ENCODE data around the gene ZNF423. TPM values are rescaled to one million over a fixed set of nuclear protein-coding genes. Genes with fewer than 3 reads are reported as not detected.
A peak's percentile ranks its signal among the peaks of the same experiment; 100 is the strongest.

The ZNF423 gene
- total RNA-seq, 1 experiment from 2014 or later, result 0.20 TPM

DNA sequence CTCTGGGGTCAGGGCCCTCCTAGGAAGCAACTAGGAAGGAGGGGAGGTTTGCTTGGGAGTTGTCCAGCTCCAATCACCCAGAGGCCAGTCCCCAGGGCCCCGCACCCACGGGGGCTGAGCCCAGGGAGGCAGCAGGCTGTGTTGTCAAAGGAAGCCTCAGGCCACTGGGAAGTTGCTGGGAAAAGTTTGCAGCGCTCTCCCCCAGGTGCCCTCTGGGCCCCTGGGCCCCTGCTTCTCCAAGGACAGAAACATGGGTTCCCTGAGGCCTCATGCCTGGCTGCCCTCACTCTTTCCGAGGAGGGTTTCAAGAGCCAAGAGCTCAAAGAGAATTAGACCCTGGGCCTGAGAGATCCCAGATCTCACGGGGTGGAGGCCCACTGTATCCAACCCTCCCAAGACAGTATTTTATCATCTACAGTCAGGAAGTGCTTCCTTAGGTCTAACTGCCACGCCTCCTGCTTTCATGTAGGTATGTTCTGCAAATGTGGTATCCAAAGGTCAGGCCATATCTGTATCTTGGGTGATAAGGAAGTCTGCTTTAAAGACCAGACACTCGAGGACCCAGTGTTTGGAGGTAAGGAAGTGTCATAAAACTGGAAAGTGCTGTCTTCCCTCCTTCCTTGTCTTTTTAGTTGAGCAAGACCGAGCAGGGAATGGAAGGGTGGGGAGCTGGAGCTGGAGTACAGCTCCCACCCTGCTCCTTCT lies 44.2 kb upstream of the ZNF423 start:
- TF ChIP-seq, protein P1, sequence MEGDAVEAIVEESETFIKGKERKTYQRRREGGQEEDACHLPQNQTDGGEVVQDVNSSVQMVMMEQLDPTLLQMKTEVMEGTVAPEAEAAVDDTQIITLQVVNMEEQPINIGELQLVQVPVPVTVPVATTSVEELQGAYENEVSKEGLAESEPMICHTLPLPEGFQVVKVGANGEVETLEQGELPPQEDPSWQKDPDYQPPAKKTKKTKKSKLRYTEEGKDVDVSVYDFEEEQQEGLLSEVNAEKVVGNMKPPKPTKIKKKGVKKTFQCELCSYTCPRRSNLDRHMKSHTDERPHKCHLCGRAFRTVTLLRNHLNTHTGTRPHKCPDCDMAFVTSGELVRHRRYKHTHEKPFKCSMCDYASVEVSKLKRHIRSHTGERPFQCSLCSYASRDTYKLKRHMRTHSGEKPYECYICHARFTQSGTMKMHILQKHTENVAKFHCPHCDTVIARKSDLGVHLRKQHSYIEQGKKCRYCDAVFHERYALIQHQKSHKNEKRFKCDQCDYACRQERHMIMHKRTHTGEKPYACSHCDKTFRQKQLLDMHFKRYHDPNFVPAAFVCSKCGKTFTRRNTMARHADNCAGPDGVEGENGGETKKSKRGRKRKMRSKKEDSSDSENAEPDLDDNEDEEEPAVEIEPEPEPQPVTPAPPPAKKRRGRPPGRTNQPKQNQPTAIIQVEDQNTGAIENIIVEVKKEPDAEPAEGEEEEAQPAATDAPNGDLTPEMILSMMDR (IDR thresholded peaks at IDR 0.05; ENCODE audit: insufficient read depth in 1 of 2, low read depth in 1 of 2, low read length in 1 of 2, severe bottlenecking in 1 of 2, unreplicated experiment in 1 of 2), result no peak
- Histone ChIP-seq H3K4me1 (peaks cover 24% of the 10 kb centered on the region), H3K27me3 (replicated peaks; ENCODE audit: control insufficient read depth, insufficient read depth, low read length) (no peaks in the 10 kb centered on the region), H3K4me3 (ENCODE audit: low read depth, low read length) (no peak overlapping the region), H3K36me3 (ENCODE audit: control insufficient read depth, insufficient read depth, low read length) (no peaks in the 10 kb centered on the region), H3K9me3 (no peaks in the 10 kb centered on the region)
- DNase-seq, result peak; percentile 80 to 91
- CTCF ChIA-PET, result interaction anchor here (0.6 to 1.8 kb wide), 4 partner anchors 14 to 42 kb away, joined by 6 to 15 read pairs (median 6); no protein-coding TSS in a partner anchor
- Mint-ChIP-seq H3K36me3 (ENCODE audit: insufficient read depth, unreplicated experiment) (no peaks in the 10 kb centered on the region), H3K27ac (ENCODE audit: unreplicated experiment) (peak overlapping the region; percentile 48), H3K9me3 (ENCODE audit: unreplicated experiment) (no peaks in the 10 kb centered on the region), H3K4me3 (ENCODE audit: unreplicated experiment) (peak overlapping the region; percentile 12), H3K27me3 (ENCODE audit: insufficient read depth, unreplicated experiment) (no peaks in the 10 kb centered on the region), H3K4me1 (ENCODE audit: low read depth, unreplicated experiment) (peaks cover 28% of the 10 kb centered on the region)
- BruUV-seq (replicated peaks), result no TSS peak
- intact Hi-C loops (cut with micrococcal nuclease; ENCODE audit: unreplicated experiment), result loop anchor here (1.0 to 2.0 kb wide), 4 partner anchors 16 to 43 kb away; no protein-coding TSS in a partner anchor
- POLR2A ChIA-PET, result interaction anchor here (0.6 to 0.7 kb wide), 4 partner anchors 37 to 138 kb away, joined by 3 to 4 read pairs (median 3); no protein-coding TSS in a partner anchor

DNA sequence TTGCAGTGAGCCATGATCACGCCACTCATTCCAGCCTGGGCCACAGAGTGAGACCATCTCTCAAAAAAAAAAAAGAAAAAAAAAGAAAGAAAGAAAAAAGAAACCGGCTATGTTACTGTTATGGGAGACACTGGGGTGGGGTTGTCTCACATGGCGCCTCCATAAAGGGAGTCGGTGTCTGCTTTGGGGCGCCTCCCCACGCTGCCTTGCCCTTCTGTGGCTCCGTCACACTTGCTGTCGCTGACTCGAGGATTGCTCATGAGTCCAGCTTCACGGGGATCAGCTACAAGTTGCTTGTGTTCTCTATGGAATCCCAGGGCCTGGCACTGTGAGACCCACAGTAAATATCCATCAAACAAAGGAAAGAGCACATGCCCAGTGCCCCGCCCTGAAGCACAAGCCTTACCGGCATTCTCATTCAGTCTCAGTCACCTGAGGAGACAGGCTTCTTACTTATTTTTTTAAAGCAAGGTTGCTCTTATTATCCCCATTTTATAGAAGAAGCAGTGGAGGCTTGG lies 40.6 kb upstream of the ZNF423 start:
- no TSS peak for BruUV-seq (replicated peaks)
- Mint-ChIP-seq H3K4me3 (ENCODE audit: unreplicated experiment) (no peak overlapping the region), H3K4me1 (ENCODE audit: low read depth, unreplicated experiment) (peaks cover 19% of the 10 kb centered on the region), H3K27me3 (ENCODE audit: insufficient read depth, unreplicated experiment) (no peaks in the 10 kb centered on the region), H3K27ac (ENCODE audit: unreplicated experiment) (no peak overlapping the region), H3K36me3 (ENCODE audit: insufficient read depth, unreplicated experiment) (no peaks in the 10 kb centered on the region), H3K9me3 (ENCODE audit: unreplicated experiment) (no peaks in the 10 kb centered on the region)
- no peak for DNase-seq
- Histone ChIP-seq H3K4me3 (ENCODE audit: low read depth, low read length) (no peak overlapping the region), H3K27me3 (replicated peaks; ENCODE audit: control insufficient read depth, insufficient read depth, low read length) (no peaks in the 10 kb centered on the region), H3K36me3 (ENCODE audit: control insufficient read depth, insufficient read depth, low read length) (no peaks in the 10 kb centered on the region), H3K9me3 (no peaks in the 10 kb centered on the region), H3K4me1 (peaks cover 24% of the 10 kb centered on the region)
- TF ChIP-seq, protein P1 (IDR thresholded peaks at IDR 0.05; ENCODE audit: insufficient read depth in 1 of 2, low read depth in 1 of 2, low read length in 1 of 2, severe bottlenecking in 1 of 2, unreplicated experiment in 1 of 2), result no peak
- CTCF ChIA-PET, result interaction anchor here (0.7 kb wide), 1 partner anchor 39 kb away, joined by 4 read pairs; no protein-coding TSS in a partner anchor
- POLR2A ChIA-PET, result interaction anchor here (0.8 kb wide), 1 partner anchor 12 kb away, joined by 3 read pairs; no protein-coding TSS in a partner anchor
- intact Hi-C loops (cut with micrococcal nuclease; ENCODE audit: unreplicated experiment), result no loop called here

GRCh38 chr16:49890876-49891275 lies 35.0 kb upstream of the ZNF423 start:
- Histone ChIP-seq H3K27me3 (replicated peaks; ENCODE audit: control insufficient read depth, insufficient read depth, low read length) (no peaks in the 10 kb centered on the region), H3K4me3 (ENCODE audit: low read depth, low read length) (no peak overlapping the region), H3K4me1 (peaks cover 9% of the 10 kb centered on the region), H3K36me3 (ENCODE audit: control insufficient read depth, insufficient read depth, low read length) (no peaks in the 10 kb centered on the region), H3K9me3 (no peaks in the 10 kb centered on the region; the same call in 1 of the 2 replicates)
- Mint-ChIP-seq H3K9me3 (ENCODE audit: unreplicated experiment) (peaks cover 10% of the 10 kb centered on the region), H3K27ac (ENCODE audit: unreplicated experiment) (no peak overlapping the region), H3K27me3 (ENCODE audit: insufficient read depth, unreplicated experiment) (no peaks in the 10 kb centered on the region), H3K36me3 (ENCODE audit: insufficient read depth, unreplicated experiment) (no peaks in the 10 kb centered on the region), H3K4me1 (ENCODE audit: low read depth, unreplicated experiment) (peaks cover 10% of the 10 kb centered on the region), H3K4me3 (ENCODE audit: unreplicated experiment) (no peak overlapping the region)
- intact Hi-C loops (cut with micrococcal nuclease; ENCODE audit: unreplicated experiment), result no loop called here
- ChIA-PET POLR2A (no interaction called here), CTCF (interaction anchor here (1.1 to 1.5 kb wide), 2 partner anchors 28 to 33 kb away, joined by 5 to 6 read pairs; no protein-coding TSS in a partner anchor)
- no TSS peak for BruUV-seq (replicated peaks)
- DNase-seq, result no peak
- TF ChIP-seq, protein P1 (IDR thresholded peaks at IDR 0.05; ENCODE audit: insufficient read depth in 1 of 2, low read depth in 1 of 2, low read length in 1 of 2, severe bottlenecking in 1 of 2, unreplicated experiment in 1 of 2), result peak in 1 of 2 experiments; percentile 17
